ENCODE results near the gene GBGT1. TPM values are rescaled to one million over a fixed set of nuclear protein-coding genes. Genes with fewer than 3 reads are reported as not detected.
A peak's percentile ranks its signal among the peaks of the same experiment; 100 is the strongest.

The GBGT1 gene
- total and polyA plus RNA-seq, 4 donors, result 6.1 to 42.9 (median 23.2) TPM

DNA sequence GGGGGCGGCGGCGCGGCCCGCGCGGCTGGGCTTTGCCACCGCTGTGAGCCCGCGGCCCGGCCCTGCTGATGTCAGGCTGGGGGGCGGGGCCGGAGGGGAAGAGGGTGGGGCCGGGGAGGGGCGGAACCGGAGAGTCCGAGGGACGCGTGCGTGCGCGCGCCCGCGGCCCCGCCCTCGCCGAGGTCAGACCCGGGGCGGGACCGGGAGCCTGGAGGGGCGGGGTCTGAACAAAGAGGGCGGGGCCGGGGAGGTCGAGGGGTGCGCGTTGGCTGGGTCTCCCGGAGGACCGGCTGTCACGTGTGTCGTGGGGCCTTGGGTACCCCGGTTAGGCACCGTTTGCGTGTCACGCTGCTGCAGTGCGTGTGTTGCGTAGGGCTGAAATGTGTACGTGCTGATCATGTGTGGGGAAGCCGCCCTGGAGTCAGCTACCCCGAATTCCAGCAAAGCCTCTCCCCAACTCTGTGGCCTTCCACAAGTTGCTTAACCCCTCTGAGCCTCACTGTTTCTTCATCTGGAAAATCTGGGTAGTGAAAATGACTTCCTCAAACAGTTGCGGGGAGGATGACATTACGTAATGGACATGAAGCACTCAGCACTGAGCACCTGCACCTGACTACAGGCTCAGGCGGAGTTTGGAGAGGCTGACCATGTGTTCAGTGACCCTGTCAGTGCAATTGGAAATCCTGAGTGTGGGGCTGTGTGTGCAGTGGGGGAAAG lies 42.4 kb downstream of the GBGT1 start, which contains the start of gene RALGDS:
Gene RALGDS (minus strand): TSS at position 43 of the 717 bp plus-strand sequence. CDS start 86 bp downstream, outside the sequence.
- Histone ChIP-seq H3K36me3 (ENCODE audit: control insufficient read depth in 4 of 4, insufficient read depth in 4 of 4, low read length in 4 of 4) (no peaks in the 10 kb centered on the region), H3K9ac (ENCODE audit: insufficient read depth in 1 of 2, low read length in 2 of 2) (peak within 1 kb of the TSS in 1 of 2 donors; percentile 69), H3K27me3 (ENCODE audit: control insufficient read depth in 3 of 3, insufficient read depth in 3 of 3, low read length in 2 of 3) (no peaks in the 10 kb centered on the region), H3K4me3 (peak within 1 kb of the TSS; percentile 67), H3K27ac (ENCODE audit: low read depth in 1 of 2, low read length in 1 of 2) (peak within 1 kb of the TSS; percentile 90 to 97), H3K9me3 (ENCODE audit: control insufficient read depth in 4 of 4, insufficient read depth in 3 of 4, low read length in 3 of 4) (no peaks in the 10 kb centered on the region), H3K4me1 (ENCODE audit: control insufficient read depth in 5 of 5, insufficient read depth in 5 of 5, low read length in 5 of 5) (peaks cover 3 to 40% (median 14%) of the 10 kb centered on the region in 5 donors)
- DNase-seq (peak; percentile 89 to 92 (median 92)), ATAC-seq (ENCODE audit: insufficient read depth, low FRiP score) (peak; percentile 88)
- 4 to 5% methylated on average over 45 to 53 of the region's 53 CpGs for WGBS, 2 donors
- TF ChIP-seq, protein P1, sequence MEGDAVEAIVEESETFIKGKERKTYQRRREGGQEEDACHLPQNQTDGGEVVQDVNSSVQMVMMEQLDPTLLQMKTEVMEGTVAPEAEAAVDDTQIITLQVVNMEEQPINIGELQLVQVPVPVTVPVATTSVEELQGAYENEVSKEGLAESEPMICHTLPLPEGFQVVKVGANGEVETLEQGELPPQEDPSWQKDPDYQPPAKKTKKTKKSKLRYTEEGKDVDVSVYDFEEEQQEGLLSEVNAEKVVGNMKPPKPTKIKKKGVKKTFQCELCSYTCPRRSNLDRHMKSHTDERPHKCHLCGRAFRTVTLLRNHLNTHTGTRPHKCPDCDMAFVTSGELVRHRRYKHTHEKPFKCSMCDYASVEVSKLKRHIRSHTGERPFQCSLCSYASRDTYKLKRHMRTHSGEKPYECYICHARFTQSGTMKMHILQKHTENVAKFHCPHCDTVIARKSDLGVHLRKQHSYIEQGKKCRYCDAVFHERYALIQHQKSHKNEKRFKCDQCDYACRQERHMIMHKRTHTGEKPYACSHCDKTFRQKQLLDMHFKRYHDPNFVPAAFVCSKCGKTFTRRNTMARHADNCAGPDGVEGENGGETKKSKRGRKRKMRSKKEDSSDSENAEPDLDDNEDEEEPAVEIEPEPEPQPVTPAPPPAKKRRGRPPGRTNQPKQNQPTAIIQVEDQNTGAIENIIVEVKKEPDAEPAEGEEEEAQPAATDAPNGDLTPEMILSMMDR (IDR thresholded peaks at IDR 0.05; ENCODE audit: control extremely low read depth, extremely low read depth), result no peak

DNA sequence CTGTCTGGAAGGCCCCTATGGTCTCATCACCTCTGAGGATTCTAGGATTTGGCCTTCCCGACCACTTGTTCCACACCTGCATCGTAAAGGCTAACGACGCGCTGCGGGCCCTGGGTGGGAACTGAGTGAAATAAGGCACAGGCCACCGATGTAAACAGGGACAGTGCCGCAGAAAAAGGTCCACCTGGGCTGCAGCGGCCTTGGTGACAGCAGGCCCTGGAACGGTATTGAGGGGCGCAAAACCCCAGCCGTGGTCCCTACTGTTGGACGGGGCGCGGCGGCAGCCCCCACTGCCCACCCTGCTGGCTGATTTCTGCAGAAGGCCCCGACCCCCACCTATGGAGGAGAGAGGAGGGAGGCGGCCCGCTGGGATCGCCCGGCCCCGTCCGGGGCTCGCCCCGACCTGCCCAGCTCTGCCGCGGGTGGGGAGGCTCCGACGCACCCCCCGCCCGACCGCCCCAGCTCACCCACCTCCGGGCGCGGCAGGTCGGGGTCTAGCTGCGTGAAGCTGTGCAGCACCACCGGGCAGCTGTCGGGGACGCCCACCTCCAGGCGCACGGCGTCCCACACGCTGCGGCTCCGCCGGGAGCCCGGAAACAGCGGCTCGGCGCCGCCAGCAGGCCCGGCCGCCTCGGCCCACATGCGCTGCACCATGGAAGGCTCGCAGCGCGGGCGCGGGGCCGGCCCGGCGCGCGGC lies 43.1 kb downstream of the GBGT1 start:
- 1 to 2% methylated on average over 56 to 66 of the region's 66 CpGs for WGBS, 2 donors
- Histone ChIP-seq H3K9ac (ENCODE audit: insufficient read depth in 1 of 2, low read length in 2 of 2) (peak overlapping the region in 1 of 2 donors; percentile 69), H3K36me3 (ENCODE audit: control insufficient read depth in 4 of 4, insufficient read depth in 4 of 4, low read length in 4 of 4) (no peaks in the 10 kb centered on the region), H3K4me3 (peak overlapping the region; percentile 67), H3K9me3 (ENCODE audit: control insufficient read depth in 4 of 4, insufficient read depth in 3 of 4, low read length in 3 of 4) (no peaks in the 10 kb centered on the region), H3K27ac (ENCODE audit: low read depth in 1 of 2, low read length in 1 of 2) (peak overlapping the region; percentile 90 to 94), H3K4me1 (ENCODE audit: control insufficient read depth in 5 of 5, insufficient read depth in 5 of 5, low read length in 5 of 5) (peaks cover 1 to 43% (median 14%) of the 10 kb centered on the region in 5 donors), H3K27me3 (ENCODE audit: control insufficient read depth in 3 of 3, insufficient read depth in 3 of 3, low read length in 2 of 3) (no peaks in the 10 kb centered on the region)
- TF ChIP-seq, protein P1 (IDR thresholded peaks at IDR 0.05; ENCODE audit: control extremely low read depth, extremely low read depth), result no peak
- ATAC-seq (ENCODE audit: insufficient read depth, low FRiP score) (no peak), DNase-seq (peak in 2 of 3 donors; percentile 30 to 38)

DNA sequence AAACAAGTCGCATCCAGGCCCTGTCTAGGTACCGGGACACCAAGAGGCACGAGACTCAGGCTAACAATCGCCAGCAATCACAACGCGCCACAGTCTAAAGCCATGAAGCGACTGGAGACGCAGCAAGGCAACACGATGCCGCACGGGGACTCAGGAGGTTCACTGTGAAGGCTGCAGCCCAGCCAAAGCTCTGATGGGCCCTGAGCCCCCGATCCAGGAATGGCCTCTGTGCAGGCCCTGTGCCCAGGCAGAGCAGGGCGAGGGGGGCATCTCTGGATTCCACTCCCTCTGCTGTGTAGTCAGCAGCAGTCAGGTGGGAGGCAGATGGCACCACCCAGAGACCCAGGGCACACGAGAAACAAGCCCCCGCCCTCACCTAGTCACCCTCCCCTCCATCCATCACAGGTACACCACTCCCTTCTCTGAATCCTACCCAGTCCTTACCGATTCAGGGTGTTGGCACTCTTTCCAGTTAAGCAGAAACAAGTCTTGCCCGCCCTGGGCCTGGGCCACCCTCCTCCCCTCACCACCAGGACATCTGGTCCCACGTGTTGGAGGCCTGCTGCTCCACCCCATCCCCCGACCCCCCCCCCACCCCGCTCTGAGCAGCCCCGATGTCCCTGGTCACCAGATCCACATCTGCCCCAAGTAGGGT lies 43.7 kb downstream of the GBGT1 start:
- Histone ChIP-seq H3K36me3 (ENCODE audit: control insufficient read depth in 4 of 4, insufficient read depth in 4 of 4, low read length in 4 of 4) (no peaks in the 10 kb centered on the region), H3K4me1 (ENCODE audit: control insufficient read depth in 5 of 5, insufficient read depth in 5 of 5, low read length in 5 of 5) (peaks cover 0 to 48% (median 14%) of the 10 kb centered on the region in 5 donors), H3K9ac (ENCODE audit: insufficient read depth in 1 of 2, low read length in 2 of 2) (peak overlapping the region; percentile 53 to 69), H3K4me3 (peak overlapping the region; percentile 67), H3K9me3 (ENCODE audit: control insufficient read depth in 4 of 4, insufficient read depth in 3 of 4, low read length in 3 of 4) (no peaks in the 10 kb centered on the region), H3K27ac (ENCODE audit: low read depth in 1 of 2, low read length in 1 of 2) (peak overlapping the region; percentile 90 to 94), H3K27me3 (ENCODE audit: control insufficient read depth in 3 of 3, insufficient read depth in 3 of 3, low read length in 2 of 3) (no peaks in the 10 kb centered on the region)
- DNase-seq, result peak in 2 of 3 donors; percentile 28 to 30
- WGBS, 2 donors, result 39 to 50% methylated on average over 20 to 21 of the region's 21 CpGs
- no peak for ATAC-seq (ENCODE audit: insufficient read depth, low FRiP score)
- TF ChIP-seq, protein P1 (IDR thresholded peaks at IDR 0.05; ENCODE audit: control extremely low read depth, extremely low read depth), result no peak
